Measurements from ENCODE around the gene TRIM17.

GRCh38 chr1:228423404-228424053 lies 6.9 kb upstream of the TRIM17 start:
- TF ChIP-seq EP300 (IDR thresholded peaks at IDR 0.05) (no peak), POLR2A (IDR thresholded peaks at IDR 0.05; ENCODE audit: low read depth) (no peak), POLR2AphosphoS5 (IDR thresholded peaks at IDR 0.05) (no peak)
- TF ChIP-seq, protein P1, sequence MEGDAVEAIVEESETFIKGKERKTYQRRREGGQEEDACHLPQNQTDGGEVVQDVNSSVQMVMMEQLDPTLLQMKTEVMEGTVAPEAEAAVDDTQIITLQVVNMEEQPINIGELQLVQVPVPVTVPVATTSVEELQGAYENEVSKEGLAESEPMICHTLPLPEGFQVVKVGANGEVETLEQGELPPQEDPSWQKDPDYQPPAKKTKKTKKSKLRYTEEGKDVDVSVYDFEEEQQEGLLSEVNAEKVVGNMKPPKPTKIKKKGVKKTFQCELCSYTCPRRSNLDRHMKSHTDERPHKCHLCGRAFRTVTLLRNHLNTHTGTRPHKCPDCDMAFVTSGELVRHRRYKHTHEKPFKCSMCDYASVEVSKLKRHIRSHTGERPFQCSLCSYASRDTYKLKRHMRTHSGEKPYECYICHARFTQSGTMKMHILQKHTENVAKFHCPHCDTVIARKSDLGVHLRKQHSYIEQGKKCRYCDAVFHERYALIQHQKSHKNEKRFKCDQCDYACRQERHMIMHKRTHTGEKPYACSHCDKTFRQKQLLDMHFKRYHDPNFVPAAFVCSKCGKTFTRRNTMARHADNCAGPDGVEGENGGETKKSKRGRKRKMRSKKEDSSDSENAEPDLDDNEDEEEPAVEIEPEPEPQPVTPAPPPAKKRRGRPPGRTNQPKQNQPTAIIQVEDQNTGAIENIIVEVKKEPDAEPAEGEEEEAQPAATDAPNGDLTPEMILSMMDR (IDR thresholded peaks at IDR 0.05): no peak
